HG02970 (cell line): ENCODE data around the gene CDC14C.
"Not testable (repeated sequence)": the region's sequence is repeated elsewhere in the genome, so short reads cannot be mapped to it uniquely, and the experiment has no call there.

Experiments used
- ATAC-seq: cut with Tn5 transposase; IDR thresholded peaks from one replicate; pipeline ENCODE4 v1.9.1; 2021; ENCODE audit warnings: mild to moderate bottlenecking, moderate library complexity, moderate number of reproducible peaks; ENCODE audit not compliant: unreplicated experiment, low FRiP score

Gene CDC14C

GRCh38 chr7:48924433-48924832, at the start of gene CDC14C:
TSS of gene CDC14C (plus strand) at chr7:48924547. CDS start at chr7:48924673, 126 bp downstream.
- no peak for ATAC-seq

- no peak for ATAC-seq
These were observed 49.1 kb upstream of the CDC14C start for GRCh38 chr7:48875045-48875916.

- ATAC-seq: no peak
These were observed 48.3 kb upstream of the CDC14C start for GRCh38 chr7:48876087-48876486.

DNA sequence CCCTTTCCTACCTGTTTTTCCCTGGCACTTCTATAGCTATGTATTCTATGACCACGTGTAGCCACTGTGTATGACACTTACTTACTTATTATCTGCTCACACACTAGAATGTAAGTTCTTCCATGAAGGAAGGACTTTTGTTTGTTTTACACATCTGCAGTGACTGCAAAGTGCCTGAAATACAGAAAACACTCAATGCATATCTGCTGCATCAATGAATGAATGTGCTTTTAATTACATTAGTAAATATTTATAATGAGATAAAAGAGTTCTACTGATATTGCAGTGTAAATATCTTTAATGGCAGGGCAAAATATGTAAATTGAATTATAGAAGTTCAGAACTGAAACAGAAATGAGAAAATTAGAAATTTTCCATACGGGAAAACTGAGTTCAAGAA, 43.5 kb upstream of the CDC14C start:
- no peak for ATAC-seq

DNA sequence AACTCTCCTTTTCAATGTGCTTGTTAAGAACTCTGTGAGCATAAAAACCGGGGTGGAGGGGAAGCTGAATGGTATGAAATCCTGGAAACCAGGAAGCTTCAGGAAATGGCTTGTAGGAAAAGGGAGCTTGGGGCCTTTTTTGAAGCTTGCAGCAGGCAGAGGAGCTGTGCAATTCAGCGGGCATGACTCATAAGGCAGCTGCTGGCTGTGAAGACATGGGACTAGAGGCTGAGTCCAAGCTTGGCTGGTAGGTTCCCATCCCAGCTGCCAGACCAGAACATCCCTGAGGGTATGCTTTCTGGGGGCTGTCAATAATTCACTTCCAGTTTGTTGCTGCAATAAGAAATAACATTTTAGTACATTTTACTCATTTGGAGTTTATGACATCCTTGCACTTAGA, 36.8 kb upstream of the CDC14C start:
- no peak for ATAC-seq

DNA sequence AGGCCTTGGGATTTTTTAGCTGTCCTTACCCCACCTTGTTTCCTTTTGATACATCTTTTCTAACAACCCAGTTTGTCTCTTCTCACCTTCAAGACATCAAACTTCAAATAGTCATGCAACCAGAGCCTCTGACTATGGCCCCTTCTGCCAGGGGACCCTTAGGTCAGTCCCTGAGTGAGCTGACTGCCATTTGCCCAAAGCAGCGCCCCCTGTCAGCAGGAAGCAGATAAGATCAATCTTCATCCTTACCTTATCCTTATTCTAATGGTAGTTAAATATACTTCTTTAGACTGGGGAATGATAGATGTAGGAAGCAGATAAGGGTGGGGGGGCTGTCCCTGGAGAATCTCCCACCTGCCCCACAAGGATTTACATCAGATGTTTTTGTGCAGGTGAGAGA, 29.8 kb upstream of the CDC14C start:
- ATAC-seq: no peak

- no peak for ATAC-seq
These were observed 24.4 kb upstream of the CDC14C start for GRCh38 chr7:48899932-48900331.

- ATAC-seq: no peak
These were observed 22.4 kb upstream of the CDC14C start for GRCh38 chr7:48901966-48902365.

- ATAC-seq: no peak
These were observed 19.4 kb upstream of the CDC14C start for GRCh38 chr7:48904975-48905374.

- not testable (repeated sequence) for ATAC-seq
These were observed 18.7 kb upstream of the CDC14C start for GRCh38 chr7:48905686-48906085.

- not testable (repeated sequence) for ATAC-seq
These were observed 14.5 kb upstream of the CDC14C start for GRCh38 chr7:48909887-48910286.

- ATAC-seq: no peak
These were observed 7.1 kb downstream of the CDC14C start for GRCh38 chr7:48931481-48931880.

GRCh38 chr7:48932126-48932910, 8.0 kb downstream of the CDC14C start:
- no peak for ATAC-seq

DNA sequence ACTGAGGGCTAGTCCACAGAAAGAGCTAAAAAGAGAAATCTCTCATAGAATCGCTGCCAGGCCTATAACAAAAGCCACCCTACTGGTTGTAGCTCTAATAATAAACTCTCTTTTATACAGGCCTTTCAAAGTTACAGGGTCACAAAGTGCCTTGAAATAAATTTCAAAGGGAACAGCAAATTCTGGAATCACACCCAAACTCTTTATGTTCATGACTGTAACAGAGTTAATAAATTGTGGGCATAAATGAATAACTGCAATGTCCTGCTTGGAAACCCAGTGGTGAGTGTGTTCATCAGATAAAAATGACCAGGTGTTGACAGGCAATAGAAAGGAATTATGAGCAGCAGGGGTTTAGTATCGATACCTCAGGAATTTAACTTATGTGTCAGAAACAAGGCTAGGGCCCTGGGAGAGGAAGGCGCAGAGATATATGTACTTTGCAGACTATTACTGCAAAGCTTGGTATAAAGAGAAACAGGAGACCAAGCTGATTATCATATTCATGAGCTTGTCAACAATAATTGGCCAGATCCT, 9.3 kb downstream of the CDC14C start:
- no peak for ATAC-seq

- no peak for ATAC-seq
These were observed 14.4 kb downstream of the CDC14C start for GRCh38 chr7:48938539-48939295.

DNA sequence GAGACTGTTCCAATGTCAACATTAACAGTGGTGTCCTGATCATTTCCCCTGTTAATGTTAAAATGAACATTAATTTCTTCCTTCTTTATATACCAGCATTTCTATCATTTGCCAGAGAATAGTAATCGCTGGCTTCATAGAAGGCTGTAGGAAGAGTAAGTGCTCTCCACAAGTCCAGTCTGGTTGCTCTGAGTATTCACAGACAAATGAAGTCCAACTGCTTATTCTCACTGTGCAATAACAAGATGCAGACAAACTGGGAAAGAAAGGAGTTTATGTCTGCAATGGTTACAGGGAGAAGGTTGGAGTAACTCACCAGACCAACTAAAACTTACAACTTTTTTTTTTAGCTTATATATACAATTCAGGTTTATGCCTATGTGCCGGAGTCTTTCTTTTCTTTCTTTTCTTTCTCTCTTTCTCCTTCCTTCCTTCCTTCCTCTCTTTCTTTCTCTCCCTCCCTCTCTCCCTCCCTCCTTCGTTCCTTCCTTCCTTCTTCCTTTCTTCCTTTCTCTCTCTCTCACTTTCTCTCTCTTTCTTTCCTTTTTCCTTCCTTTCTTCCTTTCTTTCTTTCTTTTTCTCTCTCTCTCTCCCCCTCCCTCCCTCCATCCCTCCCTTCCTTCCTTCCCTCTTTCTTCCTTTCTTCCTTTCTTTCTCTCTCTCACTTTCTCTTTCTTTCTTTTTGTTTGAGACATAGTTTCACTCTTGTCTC, 19.1 kb downstream of the CDC14C start:
- no peak for ATAC-seq

- no peak for ATAC-seq
These were observed 31.6 kb downstream of the CDC14C start for GRCh38 chr7:48955916-48956315.

- ATAC-seq: no peak
These were observed 35.3 kb downstream of the CDC14C start for GRCh38 chr7:48959676-48960075.

DNA sequence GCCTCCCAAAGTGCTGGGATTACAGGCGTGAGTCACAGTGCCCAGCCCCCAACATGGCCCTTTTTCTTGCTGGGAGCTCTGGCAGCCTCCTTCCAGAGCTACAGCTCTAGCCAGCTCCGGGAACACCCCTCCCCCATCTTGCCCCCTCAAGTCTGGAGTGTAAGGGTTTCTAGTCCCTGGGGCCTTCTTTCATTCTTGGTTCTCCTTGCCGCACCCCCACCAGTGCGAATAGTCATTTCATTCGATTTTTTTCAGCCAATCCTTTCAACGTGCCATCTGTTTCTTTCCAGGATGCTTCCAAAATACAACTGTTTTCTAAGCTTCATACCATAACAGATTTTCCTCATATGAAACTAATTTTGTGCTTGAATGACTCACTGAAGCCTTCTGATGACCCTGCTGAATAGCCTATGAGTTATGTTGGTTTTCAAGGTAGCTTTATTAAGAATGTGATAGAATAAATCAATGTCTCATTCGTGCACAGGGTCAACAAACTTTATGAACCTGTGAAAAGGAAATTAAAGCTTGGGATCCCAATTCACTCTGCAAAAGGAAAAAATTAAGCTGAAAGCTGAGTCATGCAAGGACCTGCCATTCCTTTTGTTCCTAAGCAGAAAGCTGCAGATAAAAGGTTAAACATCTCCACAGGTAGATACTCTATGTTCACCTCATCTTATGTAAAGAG, 38.6 kb downstream of the CDC14C start:
- ATAC-seq: no peak
